Suprapubic skin (tissue), 4 donors: Measurements from ENCODE around the gene SPECC1. TPM values are rescaled to one million over a fixed set of nuclear protein-coding genes. Genes with fewer than 3 reads are reported as not detected.
A peak's percentile ranks its signal among the peaks of the same experiment; 100 is the strongest.

Source experiments
- DNase-seq, 2 donors: peaks; one replicate each; pipeline ENCODE4 v3.0.0-alpha.2; 2019; ENCODE audit warnings: low spot score in 2 of 2
- H3K27ac ChIP-seq: fragments of 200-600 bp; sonication (generic); one replicate; pipeline ENCODE4 v1.5.1; 2019
- H3K27me3 ChIP-seq: fragments of 200-600 bp; sonication (generic); one replicate; pipeline ENCODE4 v1.5.1; 2019
- H3K36me3 ChIP-seq: fragments of 200-600 bp; sonication (generic); one replicate; pipeline ENCODE4 v1.5.1; 2019
- H3K4me1 ChIP-seq: fragments of 200-600 bp; sonication (generic); one replicate; pipeline ENCODE4 v1.5.1; 2019
- H3K4me3 ChIP-seq: fragments of 200-600 bp; sonication (generic); one replicate; pipeline ENCODE4 v1.5.1; 2019; ENCODE audit warnings: mild to moderate bottlenecking
- H3K9me3 ChIP-seq: fragments of 200-600 bp; sonication (generic); one replicate; pipeline ENCODE4 v1.5.1; 2019
- EP300 ChIP-seq: sonication (generic); formaldehyde crosslinking; IDR thresholded peaks from one replicate; pipeline ENCODE4 v1.6.1; 2017; ENCODE audit warnings: antibody characterized with exemption
- POLR2A ChIP-seq, 2 donors: fragments of 450-650 bp; IDR thresholded peaks; one replicate each; pipeline ENCODE4 v1.6.1; 2017; ENCODE audit warnings: antibody characterized with exemption in 2 of 2, mild to moderate bottlenecking in 2 of 2, moderate library complexity in 2 of 2
- POLR2AphosphoS5 ChIP-seq, 3 donors: sonication (generic); formaldehyde crosslinking; IDR thresholded peaks; one replicate each; pipeline ENCODE4 v1.6.1; 2017; ENCODE audit warnings: antibody characterized with exemption in 3 of 3
- WGBS: methylation state at CpG from one replicate; pipeline ENCODE4 v1.1.5; 2018; 5-methylcytosine and 5-hydroxymethylcytosine counted together
- total RNA-seq, 4 donors: library from RNA; depleted of rRNA; stranded (reverse); fragments of >200 nt; gene quantifications; one replicate each; pipeline ENCODE4 v1.1.0, GENCODE V29; 2016
- TF ChIP-seq, protein P1 (sequence below), 2 donors: fragments of 200-600 bp in 1 of 2; fragments of 450-650 bp in 1 of 2; sonication (generic) in 1 of 2; IDR thresholded peaks; one replicate each; pipeline ENCODE4 v1.5.1; 2016 to 2019; ENCODE audit warnings: antibody characterized with exemption in 2 of 2, mild to moderate bottlenecking in 1 of 2, moderate library complexity in 1 of 2

Gene SPECC1
- total RNA-seq, 4 donors from 2014 or later = 12.2 to 18.1 (median 16.4) TPM

DNA sequence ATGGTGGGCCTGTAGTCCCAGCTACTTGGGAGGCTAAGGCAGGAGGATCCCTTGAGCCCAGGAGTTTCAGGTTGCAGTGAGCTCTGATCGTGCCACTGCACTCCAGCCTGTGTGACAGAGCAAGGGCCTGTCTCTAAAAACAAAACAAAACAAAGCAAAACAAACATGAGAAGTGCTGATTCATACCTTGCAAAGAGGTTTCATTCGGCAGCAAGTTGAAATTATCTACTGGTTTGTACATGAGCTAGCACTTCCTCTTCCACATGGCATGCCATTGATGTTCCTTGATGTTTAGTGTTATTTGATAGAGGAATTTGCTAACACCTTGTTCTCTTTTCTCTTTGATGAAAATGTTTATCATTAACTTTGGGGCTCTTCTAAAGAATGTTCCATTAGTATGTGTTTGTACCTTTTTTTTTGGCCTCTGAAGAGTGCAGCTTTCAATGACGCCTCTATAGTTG lies 50.6 kb downstream of the SPECC1 start:
- DNase-seq = no peak
- no peak overlapping the region for H3K4me3 ChIP-seq
- H3K27me3 ChIP-seq = no peaks in the 10 kb centered on the region
- TF ChIP-seq POLR2AphosphoS5 (IDR thresholded peaks at IDR 0.05) (no peak), EP300 (no peak), POLR2A (IDR thresholded peaks at IDR 0.05) (no peak)
- TF ChIP-seq, protein P1, sequence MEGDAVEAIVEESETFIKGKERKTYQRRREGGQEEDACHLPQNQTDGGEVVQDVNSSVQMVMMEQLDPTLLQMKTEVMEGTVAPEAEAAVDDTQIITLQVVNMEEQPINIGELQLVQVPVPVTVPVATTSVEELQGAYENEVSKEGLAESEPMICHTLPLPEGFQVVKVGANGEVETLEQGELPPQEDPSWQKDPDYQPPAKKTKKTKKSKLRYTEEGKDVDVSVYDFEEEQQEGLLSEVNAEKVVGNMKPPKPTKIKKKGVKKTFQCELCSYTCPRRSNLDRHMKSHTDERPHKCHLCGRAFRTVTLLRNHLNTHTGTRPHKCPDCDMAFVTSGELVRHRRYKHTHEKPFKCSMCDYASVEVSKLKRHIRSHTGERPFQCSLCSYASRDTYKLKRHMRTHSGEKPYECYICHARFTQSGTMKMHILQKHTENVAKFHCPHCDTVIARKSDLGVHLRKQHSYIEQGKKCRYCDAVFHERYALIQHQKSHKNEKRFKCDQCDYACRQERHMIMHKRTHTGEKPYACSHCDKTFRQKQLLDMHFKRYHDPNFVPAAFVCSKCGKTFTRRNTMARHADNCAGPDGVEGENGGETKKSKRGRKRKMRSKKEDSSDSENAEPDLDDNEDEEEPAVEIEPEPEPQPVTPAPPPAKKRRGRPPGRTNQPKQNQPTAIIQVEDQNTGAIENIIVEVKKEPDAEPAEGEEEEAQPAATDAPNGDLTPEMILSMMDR (IDR thresholded peaks at IDR 0.05) = no peak
- H3K4me1 ChIP-seq = peaks cover 21% of the 10 kb centered on the region
- WGBS = 62% methylated on average over 3 of the region's 3 CpGs
- H3K36me3 ChIP-seq = no peaks in the 10 kb centered on the region
- no peak overlapping the region for H3K27ac ChIP-seq
- H3K9me3 ChIP-seq = no peaks in the 10 kb centered on the region

DNA sequence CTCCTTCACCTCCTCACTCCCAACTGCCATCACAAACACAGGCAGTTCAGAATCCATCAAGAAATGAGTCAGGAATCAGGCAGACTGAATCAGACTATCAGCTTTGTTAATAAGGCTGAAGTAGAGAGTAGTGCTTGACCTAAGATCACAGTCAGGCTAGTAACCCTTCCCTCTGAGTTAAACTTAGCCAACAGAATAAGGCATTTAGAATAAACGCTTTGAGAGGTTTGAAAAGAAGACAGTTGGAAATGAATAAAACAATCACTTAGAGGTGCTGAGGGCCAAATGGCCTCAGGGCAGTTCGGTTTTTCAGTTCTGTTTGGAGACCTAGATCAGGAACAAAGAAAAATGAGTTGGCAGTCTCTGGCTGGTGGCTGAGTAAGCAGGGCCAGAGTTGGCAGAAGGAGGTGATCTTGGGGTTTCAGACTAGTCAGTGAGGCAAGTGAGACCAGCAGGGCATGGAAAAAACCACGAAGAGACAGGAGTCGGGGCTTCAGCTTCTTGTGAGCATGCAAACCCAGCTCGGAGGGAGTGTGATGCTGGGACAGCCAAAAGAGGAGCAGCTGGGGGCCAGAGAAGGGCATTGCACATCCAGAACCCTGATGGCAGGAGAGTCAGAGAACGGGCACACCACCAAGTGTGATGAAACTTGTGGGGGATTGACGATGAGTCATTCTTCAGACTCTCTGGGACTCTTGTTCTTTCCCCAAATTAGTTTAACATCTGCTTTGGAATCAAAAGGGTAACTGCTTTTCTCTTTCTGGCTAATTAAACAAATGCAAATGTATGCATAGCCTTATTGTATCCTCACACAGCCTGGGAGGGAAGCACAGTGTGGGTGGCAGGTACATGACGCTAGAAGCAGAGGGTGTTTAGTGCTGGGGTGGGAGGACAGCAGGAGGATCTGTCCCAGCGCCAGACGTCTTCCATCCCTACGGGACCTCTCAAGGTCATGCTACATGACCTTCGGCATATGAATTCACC lies 54.8 kb downstream of the SPECC1 start:
- Histone ChIP-seq H3K9me3 (no peaks in the 10 kb centered on the region), H3K27ac (peak overlapping the region; percentile 68), H3K4me3 (peak overlapping the region; percentile 6), H3K36me3 (no peaks in the 10 kb centered on the region), H3K4me1 (peaks cover 38% of the 10 kb centered on the region), H3K27me3 (no peaks in the 10 kb centered on the region)
- 18% methylated on average over 12 of the region's 12 CpGs for WGBS
- TF ChIP-seq POLR2AphosphoS5 (IDR thresholded peaks at IDR 0.05) (peak in 1 of 3 donors; percentile 64), POLR2A (IDR thresholded peaks at IDR 0.05) (no peak)
- DNase-seq = peak; percentile 93 to 94

DNA sequence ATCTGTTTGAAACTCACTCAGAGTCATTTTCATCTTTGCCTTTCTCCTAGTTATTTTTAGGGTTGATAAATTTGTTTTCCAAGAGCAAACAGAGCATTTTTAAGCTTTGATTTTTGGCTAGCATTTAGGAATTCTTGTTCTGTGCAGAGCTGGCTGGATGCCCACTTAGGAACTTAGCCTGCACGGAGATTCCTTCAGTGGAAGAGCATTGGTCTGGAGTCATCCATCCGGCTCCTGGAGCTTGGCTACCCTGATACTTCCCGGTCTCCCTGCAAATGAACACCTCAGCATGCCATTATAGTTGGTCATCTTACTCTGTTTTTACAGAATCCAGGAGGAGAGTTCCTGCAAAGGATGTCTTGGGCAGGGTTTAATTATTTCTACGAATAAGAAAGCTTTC lies 57.1 kb downstream of the SPECC1 start:
- no peak for DNase-seq
- H3K36me3 ChIP-seq = no peaks in the 10 kb centered on the region
- WGBS = 31% methylated on average over 4 of the region's 4 CpGs
- no peak overlapping the region for H3K4me3 ChIP-seq
- H3K27me3 ChIP-seq = no peaks in the 10 kb centered on the region
- no peak overlapping the region for H3K27ac ChIP-seq
- TF ChIP-seq POLR2A (IDR thresholded peaks at IDR 0.05) = no peak
- peaks cover 38% of the 10 kb centered on the region for H3K4me1 ChIP-seq
- H3K9me3 ChIP-seq = no peaks in the 10 kb centered on the region

DNA sequence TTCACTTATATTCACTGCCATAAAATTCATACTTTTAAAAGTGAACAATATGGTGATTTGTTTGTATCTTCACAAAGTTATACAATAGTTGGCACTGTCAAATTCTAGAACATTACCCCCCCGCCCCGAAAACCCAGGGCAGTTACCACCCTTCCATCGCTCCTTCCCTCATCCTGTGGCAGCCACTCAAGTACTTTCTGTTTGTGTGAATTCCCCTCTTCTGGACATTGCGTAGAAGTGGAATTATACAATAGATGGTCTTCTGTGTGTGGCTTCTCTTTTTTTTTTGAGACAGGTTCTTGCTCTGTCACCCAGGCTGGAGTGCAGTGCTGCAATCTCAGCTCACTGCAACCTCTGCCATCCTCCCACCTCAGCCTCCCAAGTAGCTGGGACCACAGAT lies 58.6 kb downstream of the SPECC1 start:
- H3K27ac ChIP-seq = no peak overlapping the region
- TF ChIP-seq POLR2AphosphoS5 (IDR thresholded peaks at IDR 0.05) (no peak), POLR2A (IDR thresholded peaks at IDR 0.05) (no peak), EP300 (no peak)
- TF ChIP-seq, protein P1 (IDR thresholded peaks at IDR 0.05) = no peak
- no peaks in the 10 kb centered on the region for H3K27me3 ChIP-seq
- H3K4me1 ChIP-seq = peaks cover 41% of the 10 kb centered on the region
- no peaks in the 10 kb centered on the region for H3K36me3 ChIP-seq
- DNase-seq = no peak
- H3K4me3 ChIP-seq = no peak overlapping the region
- H3K9me3 ChIP-seq = no peaks in the 10 kb centered on the region
- 90% methylated on average over 4 of the region's 4 CpGs for WGBS

DNA sequence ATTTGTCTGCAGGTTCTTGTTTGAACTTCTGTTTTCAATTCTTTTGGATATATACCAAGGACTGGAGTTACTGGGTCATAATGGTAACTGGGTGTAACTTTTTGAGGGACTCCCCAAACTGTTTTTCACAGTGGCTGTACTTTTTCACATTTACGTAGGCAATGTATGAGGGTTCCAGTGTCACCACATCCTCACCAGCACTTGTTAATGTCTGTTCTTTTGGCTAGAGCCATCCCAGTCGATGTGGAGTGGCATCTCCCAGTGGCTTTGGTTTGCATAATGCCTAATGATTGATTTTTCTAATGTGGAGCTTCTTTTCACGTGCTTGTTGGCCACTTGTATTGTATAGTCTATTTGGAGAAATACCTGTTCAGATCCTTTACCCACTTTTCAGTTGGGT lies 59.3 kb downstream of the SPECC1 start:
- H3K36me3 ChIP-seq = no peaks in the 10 kb centered on the region
- H3K27me3 ChIP-seq = no peaks in the 10 kb centered on the region
- no peak for TF ChIP-seq EP300
- no peak for TF ChIP-seq POLR2AphosphoS5 (IDR thresholded peaks at IDR 0.05)
- no peak for TF ChIP-seq POLR2A (IDR thresholded peaks at IDR 0.05)
- TF ChIP-seq, protein P1 (IDR thresholded peaks at IDR 0.05) = no peak
- H3K9me3 ChIP-seq = no peaks in the 10 kb centered on the region
- 86% methylated on average over 3 of the region's 3 CpGs for WGBS
- peaks cover 37% of the 10 kb centered on the region for H3K4me1 ChIP-seq
- no peak for DNase-seq
- no peak overlapping the region for H3K27ac ChIP-seq
- H3K4me3 ChIP-seq = no peak overlapping the region
